ENCODE data around the gene PCNX1.

PCNX1 gene

DNA sequence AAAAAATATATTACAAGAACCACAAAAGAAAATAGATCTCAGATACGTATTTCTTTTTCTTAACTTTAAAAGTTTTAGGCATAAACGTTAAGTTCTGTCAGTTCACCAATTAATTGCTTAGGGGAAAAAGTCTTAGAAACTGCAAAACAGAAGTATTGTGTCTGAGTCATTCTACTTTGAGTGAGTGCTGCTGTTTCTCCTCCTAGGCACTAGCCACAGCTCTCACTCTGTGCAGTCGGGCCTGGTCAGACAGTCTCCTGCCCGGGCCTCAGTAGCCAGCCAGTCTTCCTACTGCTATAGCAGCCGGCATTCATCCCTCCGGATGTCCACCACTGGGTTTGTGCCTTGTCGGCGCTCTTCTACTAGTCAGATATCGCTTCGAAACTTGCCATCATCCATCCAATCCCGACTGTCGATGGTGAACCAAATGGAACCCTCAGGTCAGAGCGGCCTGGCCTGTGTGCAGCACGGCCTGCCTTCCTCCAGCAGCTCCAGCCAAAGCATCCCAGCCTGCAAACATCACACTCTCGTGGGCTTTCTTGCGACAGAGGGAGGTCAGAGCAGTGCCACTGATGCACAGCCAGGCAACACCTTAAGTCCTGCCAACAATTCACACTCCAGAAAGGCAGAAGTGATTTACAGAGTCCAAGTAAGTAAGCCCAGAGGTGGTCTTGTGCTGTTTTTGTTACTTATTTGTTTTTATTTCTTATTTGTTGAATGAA lies 201.3 kb downstream of the PCNX1 start:
- H3K4me3 ChIP-seq (ENCODE audit: low read depth, low read length), result no peak overlapping the region
- TF ChIP-seq, protein P1, sequence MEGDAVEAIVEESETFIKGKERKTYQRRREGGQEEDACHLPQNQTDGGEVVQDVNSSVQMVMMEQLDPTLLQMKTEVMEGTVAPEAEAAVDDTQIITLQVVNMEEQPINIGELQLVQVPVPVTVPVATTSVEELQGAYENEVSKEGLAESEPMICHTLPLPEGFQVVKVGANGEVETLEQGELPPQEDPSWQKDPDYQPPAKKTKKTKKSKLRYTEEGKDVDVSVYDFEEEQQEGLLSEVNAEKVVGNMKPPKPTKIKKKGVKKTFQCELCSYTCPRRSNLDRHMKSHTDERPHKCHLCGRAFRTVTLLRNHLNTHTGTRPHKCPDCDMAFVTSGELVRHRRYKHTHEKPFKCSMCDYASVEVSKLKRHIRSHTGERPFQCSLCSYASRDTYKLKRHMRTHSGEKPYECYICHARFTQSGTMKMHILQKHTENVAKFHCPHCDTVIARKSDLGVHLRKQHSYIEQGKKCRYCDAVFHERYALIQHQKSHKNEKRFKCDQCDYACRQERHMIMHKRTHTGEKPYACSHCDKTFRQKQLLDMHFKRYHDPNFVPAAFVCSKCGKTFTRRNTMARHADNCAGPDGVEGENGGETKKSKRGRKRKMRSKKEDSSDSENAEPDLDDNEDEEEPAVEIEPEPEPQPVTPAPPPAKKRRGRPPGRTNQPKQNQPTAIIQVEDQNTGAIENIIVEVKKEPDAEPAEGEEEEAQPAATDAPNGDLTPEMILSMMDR (IDR thresholded peaks at IDR 0.05; ENCODE audit: low read depth, low read length), result no peak

DNA sequence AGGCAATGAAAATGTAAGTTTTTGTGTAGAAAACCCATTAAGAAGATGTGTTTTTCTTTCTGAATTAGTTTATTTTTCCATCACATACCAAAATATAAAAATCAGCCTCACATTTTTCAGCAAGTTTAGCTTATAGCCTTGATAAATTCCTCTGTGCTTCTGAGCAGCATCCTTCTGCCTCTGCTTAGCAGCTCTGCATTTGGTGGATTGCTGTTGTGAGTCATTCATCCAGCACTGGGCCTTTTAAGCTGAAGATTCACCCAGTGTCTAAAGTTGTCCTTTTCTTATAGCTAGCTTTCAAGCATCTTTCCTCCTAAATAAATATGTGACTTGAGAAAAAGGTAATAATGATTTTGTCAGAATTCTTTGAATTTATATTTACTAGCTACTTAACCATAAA lies 206.1 kb downstream of the PCNX1 start:
- TF ChIP-seq, protein P1 (IDR thresholded peaks at IDR 0.05; ENCODE audit: low read depth, low read length), result no peak
- H3K4me3 ChIP-seq (ENCODE audit: low read depth, low read length), result no peak overlapping the region

DNA sequence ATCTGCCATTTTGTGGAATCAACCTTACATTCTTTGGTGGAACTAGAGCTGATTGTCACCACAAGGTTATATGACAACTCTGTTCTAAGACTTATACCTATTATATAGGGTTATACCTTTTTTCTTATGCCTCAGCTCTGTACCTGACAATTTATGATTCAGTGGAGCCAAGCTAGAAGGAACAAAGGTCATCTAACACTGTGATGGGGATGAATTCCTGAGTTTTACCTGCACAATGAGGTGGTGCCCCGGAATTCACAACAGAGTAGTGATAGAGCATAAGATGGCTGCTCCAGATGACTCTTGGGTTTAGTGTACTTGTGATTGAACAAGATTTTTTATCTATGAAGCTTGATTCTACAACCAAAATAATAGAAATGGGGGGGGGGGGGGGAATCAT lies 207.3 kb downstream of the PCNX1 start:
- no peak overlapping the region for H3K4me3 ChIP-seq (ENCODE audit: low read depth, low read length)
- TF ChIP-seq, protein P1 (IDR thresholded peaks at IDR 0.05; ENCODE audit: low read depth, low read length), result no peak

DNA sequence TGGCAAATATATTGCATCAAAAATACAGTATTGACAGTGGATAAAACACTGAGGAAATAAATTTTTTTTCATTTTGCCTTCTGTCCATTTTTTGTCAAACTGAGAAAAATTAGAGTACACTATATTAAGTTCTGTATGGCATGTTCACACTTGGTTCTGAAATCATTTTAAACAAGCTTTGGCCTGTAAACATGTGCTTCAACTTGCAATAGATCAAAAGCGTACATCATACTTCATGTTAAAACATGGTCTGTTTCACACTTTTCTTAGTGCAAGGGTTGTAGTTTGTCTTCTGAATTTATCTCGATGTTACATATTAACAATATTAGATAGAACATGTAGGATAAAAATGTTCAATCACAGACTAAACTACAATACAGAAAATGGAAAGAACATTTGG lies 208.0 kb downstream of the PCNX1 start:
- H3K4me3 ChIP-seq (ENCODE audit: low read depth, low read length), result no peak overlapping the region
- TF ChIP-seq, protein P1 (IDR thresholded peaks at IDR 0.05; ENCODE audit: low read depth, low read length), result no peak

DNA sequence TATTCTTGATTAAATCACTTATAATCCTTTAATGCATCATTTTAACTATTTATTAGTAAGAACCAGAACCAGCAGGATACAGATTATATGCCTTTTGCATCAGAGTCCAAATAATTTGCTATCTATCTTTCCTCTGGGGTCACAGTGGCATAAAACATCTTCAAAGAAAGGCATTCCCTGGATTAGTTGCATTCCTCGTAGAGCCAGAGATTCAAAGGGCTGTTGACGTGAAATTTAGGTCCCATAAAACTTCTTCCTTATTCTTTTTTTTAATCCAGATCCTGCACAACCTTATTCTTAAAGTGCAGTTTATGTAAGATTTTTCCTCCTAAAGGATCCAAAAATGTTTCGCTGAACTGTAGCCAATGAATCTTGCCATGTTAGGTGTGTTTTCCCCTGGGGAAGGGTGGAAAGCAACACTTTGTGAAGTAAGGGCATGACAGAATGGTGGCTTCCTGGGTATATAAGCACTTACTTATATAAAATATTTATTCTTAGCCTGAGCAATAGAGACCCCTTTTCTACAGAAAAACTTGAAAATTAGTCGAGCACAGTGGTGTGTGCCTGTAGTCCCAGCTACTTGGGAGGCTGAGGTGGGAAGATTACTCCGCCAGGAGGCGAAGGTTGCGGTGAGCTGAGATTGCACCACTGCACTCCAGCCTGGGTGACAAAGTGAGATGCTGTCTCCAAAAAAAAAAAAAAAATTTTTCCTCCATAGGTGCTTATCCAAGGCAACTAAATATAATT lies 208.7 kb downstream of the PCNX1 start:
- H3K4me3 ChIP-seq (ENCODE audit: low read depth, low read length), result no peak overlapping the region
- TF ChIP-seq, protein P1 (IDR thresholded peaks at IDR 0.05; ENCODE audit: low read depth, low read length), result no peak

DNA sequence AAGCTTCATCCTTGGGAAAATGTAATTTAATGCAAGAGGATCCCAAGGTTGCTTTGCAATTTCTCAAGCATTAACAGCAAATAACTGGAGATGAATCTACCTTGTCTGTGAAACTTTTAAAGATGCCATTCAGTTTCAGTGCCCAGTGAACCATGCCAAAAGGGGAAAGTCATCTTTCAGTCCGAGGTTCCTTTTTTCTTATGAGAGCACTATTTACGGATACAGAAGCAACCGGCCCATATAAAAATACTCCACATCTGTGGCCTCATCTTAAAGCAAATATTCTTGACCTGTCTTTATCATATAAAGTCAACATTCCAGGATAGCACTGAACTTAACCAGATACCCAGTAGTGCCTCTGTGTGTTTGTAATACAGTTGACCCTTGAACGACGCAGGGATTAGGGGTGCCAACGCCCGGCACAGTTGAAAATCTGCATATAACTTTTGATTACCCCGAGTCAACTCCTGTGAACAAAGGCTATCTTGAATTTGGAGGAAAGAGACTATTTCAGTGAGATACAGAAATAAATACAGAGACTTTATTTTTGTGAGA lies 209.4 kb downstream of the PCNX1 start:
- no peak overlapping the region for H3K4me3 ChIP-seq (ENCODE audit: low read depth, low read length)
- TF ChIP-seq, protein P1 (IDR thresholded peaks at IDR 0.05; ENCODE audit: low read depth, low read length), result no peak
